Heart left ventricle (tissue), 13 donors: Measurements from ENCODE around the gene MCC.

ENCODE experiments used
- CTCF ChIP-seq, 12 donors: fragments of 200-600 bp; sonication (generic) in 4 of 12; IDR thresholded peaks; one replicate each; pipeline versions ENCODE4 v1.5.0 to v1.8.0; 2018 to 2022; ENCODE audit warnings: antibody characterized with exemption in 12 of 12, mild to moderate bottlenecking in 5 of 12
- POLR2A ChIP-seq, 2 donors: fragments of 450-650 bp; IDR thresholded peaks; one replicate each; pipeline ENCODE4 v1.6.1; 2017; ENCODE audit warnings: antibody characterized with exemption in 2 of 2, mild to moderate bottlenecking in 2 of 2, moderate library complexity in 2 of 2
- donor health status: ischemic (EF 13 %, LVEDD 7.1; RV severe dilation, severe dysfunction).
- donor health status: DM: no; HTN: yes; CAD: no.
- donor health status: DM: no; HTN: no; CAD: no.
- donor health status: ischemic (EF 25% LVEDD 6.9; RV normal size, moderate dysfunction).
- donor health status: ischemic (EF 25% LVEDD 5.7; RV mildly dilated, moderate dysfunction).
- donor health status: ischemic (EF 35%, LVEDD 5.7; RV mildly dilated, moderate dysfunction).
- donor health status: nonischemic (EF 11% LVEDD 7.7; RV severe dilation, severe dysfunction).
- donor health status: DM: yes; HTN: yes; CAD: no.
- donor health status: PGD.
- donor health status: ischemic (EF 29% LVEDD 5.4; RV normal size, mild dysfunction).
- donor health status: nonischemic (EF 23%, LVEDD 6.1; RV moderate dilation, normal function).

GRCh38 chr5:113273948-113274347 lies 214.3 kb downstream of the MCC start:
- no peak for TF ChIP-seq CTCF (IDR thresholded peaks at IDR 0.05)
- TF ChIP-seq POLR2A (IDR thresholded peaks at IDR 0.05) = no peak
